Neuronal stem cell (in vitro differentiated cells): ENCODE measurements around the gene GPR156.

Source experiments
- DNase-seq: peaks from one replicate; pipeline ENCODE4 v3.0.0-alpha.2; 2013; ENCODE audit warnings: low spot score
- H2AFZ ChIP-seq: one replicate; pipeline ENCODE4 v1.6.1; 2013; ENCODE audit warnings: mild to moderate bottlenecking, low read length, inconsistent platforms
- H2AK5ac ChIP-seq: 2 replicates; pipeline ENCODE4 v1.6.1; 2013; ENCODE audit warnings: low read depth, mild to moderate bottlenecking, inconsistent platforms, low read length, moderate library complexity, mixed read lengths
- H2BK120ac ChIP-seq: 2 replicates; pipeline ENCODE4 v1.6.1; 2013; ENCODE audit warnings: low read depth, mild to moderate bottlenecking, inconsistent platforms, low read length, moderate library complexity, mixed read lengths
- H2BK12ac ChIP-seq: one replicate; pipeline ENCODE4 v1.6.1; 2013; ENCODE audit warnings: low read length, inconsistent platforms
- H2BK15ac ChIP-seq: 2 replicates; pipeline ENCODE4 v1.6.1; 2013; ENCODE audit warnings: mild to moderate bottlenecking, low read length, inconsistent platforms, mixed read lengths
- H2BK5ac ChIP-seq: one replicate; pipeline ENCODE4 v1.6.1; 2013; ENCODE audit warnings: inconsistent platforms, mild to moderate bottlenecking, low read length, moderate library complexity
- H3K14ac ChIP-seq: one replicate; pipeline ENCODE4 v1.6.1; 2013; ENCODE audit warnings: low read length, inconsistent platforms
- H3K18ac ChIP-seq: 2 replicates; pipeline ENCODE4 v1.6.1; 2013; ENCODE audit warnings: low read length, inconsistent platforms
- H3K23ac ChIP-seq: 2 replicates; pipeline ENCODE4 v1.6.1; 2013; ENCODE audit warnings: low read depth, mild to moderate bottlenecking, mixed read lengths, low read length, inconsistent platforms; ENCODE audit not compliant: poor library complexity
- H3K27ac ChIP-seq: replicated peaks from 3 replicates; pipeline ENCODE4 v1.5.1; 2013; ENCODE audit warnings: low read length, inconsistent platforms
- H3K27me3 ChIP-seq, 3 experiments: 2 replicates each; pipeline ENCODE4 v1.6.1; 2013; ENCODE audit warnings: low read length in 3 of 3, mild to moderate bottlenecking in 2 of 3, inconsistent platforms in 1 of 3, low read depth in 1 of 3, mixed read lengths in 1 of 3, moderate library complexity in 1 of 3; ENCODE audit not compliant: control insufficient read depth in 3 of 3, insufficient read depth in 3 of 3
- H3K36me3 ChIP-seq, 2 donors: replicated peaks in 1 of 2; 2 replicates each; pipeline ENCODE4 v1.6.1; 2013; ENCODE audit warnings: low read length in 2 of 2; ENCODE audit not compliant: control insufficient read depth in 2 of 2, insufficient read depth in 2 of 2
- H3K4ac ChIP-seq: 2 replicates; pipeline ENCODE4 v1.6.1; 2013; ENCODE audit warnings: inconsistent platforms, mild to moderate bottlenecking, low read length, moderate library complexity
- H3K4me1 ChIP-seq, 2 donors: 1 replicate in 1 of 2; 2 replicates in 1 of 2; pipeline ENCODE4 v1.6.1; 2013; ENCODE audit warnings: low read length in 2 of 2, low read depth in 1 of 2; ENCODE audit not compliant: control insufficient read depth in 2 of 2, insufficient read depth in 1 of 2
- H3K4me2 ChIP-seq: one replicate; pipeline ENCODE4 v1.6.1; 2013; ENCODE audit warnings: mild to moderate bottlenecking, low read length, inconsistent platforms; ENCODE audit not compliant: insufficient read depth, poor library complexity, severe bottlenecking
- H3K4me3 ChIP-seq, 2 donors: 2 replicates each; pipeline ENCODE4 v1.5.1; 2013; ENCODE audit warnings: low read length in 2 of 2, mild to moderate bottlenecking in 2 of 2, inconsistent platforms in 1 of 2, moderate library complexity in 1 of 2
- H3K79me1 ChIP-seq: one replicate; pipeline ENCODE4 v1.6.1; 2013; ENCODE audit warnings: low read depth, mild to moderate bottlenecking, inconsistent platforms, low read length, moderate library complexity
- H3K9ac ChIP-seq: one replicate; pipeline ENCODE4 v1.6.1; 2013; ENCODE audit warnings: mild to moderate bottlenecking, low read depth, low read length, inconsistent platforms; ENCODE audit not compliant: poor library complexity
- H3K9me3 ChIP-seq, 2 donors: replicated peaks in 1 of 2; 2 replicates each; pipeline versions ENCODE3 to v1.6.1; 2013; ENCODE audit warnings: low read length in 2 of 2, mild to moderate bottlenecking in 2 of 2, inconsistent platforms in 1 of 2, low read depth in 1 of 2, mixed read lengths in 1 of 2, moderate library complexity in 1 of 2; ENCODE audit not compliant: control insufficient read depth in 2 of 2, insufficient read depth in 1 of 2
- H4K8ac ChIP-seq: one replicate; pipeline ENCODE4 v1.6.1; 2013; ENCODE audit warnings: low read depth, mild to moderate bottlenecking, inconsistent platforms, low read length, moderate library complexity
- H4K91ac ChIP-seq: one replicate; pipeline ENCODE4 v1.6.1; 2013; ENCODE audit warnings: low read length, low read depth, mild to moderate bottlenecking, inconsistent platforms; ENCODE audit not compliant: poor library complexity
- WGBS, 2 donors: extraction: QIAGEN DNeasy Blood & Tissue Kit; methylation state at CpG; one replicate each; pipeline ENCODE4 v1.1.7; 2013; ENCODE audit warnings: missing lambda C conversion rate in 2 of 2, mixed read lengths in 1 of 2; ENCODE audit not compliant: insufficient read length in 2 of 2, insufficient replicate concordance in 1 of 2; ENCODE audit errors: extremely low coverage in 2 of 2; 5-methylcytosine and 5-hydroxymethylcytosine counted together

GPR156 gene

GRCh38 chr3:120143676-120144075 is 141.3 kb downstream of the GPR156 start:
- no peak overlapping the region for H2BK15ac ChIP-seq
- WGBS, 2 donors = no CpG with 5 or more reads among the region's 2 CpGs
- H3K4me1 ChIP-seq = peaks cover 0 to 5% of the 10 kb centered on the region in 2 donors

GRCh38 chr3:120142236-120142635 is 142.8 kb downstream of the GPR156 start:
- H3K27me3 ChIP-seq = no peaks in the 10 kb centered on the region
- H3K9me3 ChIP-seq = no peaks in the 10 kb centered on the region
- H3K4me1 ChIP-seq = peaks cover 0 to 5% of the 10 kb centered on the region in 2 donors
- H3K4me3 ChIP-seq = no peak overlapping the region
- no peak overlapping the region for H3K4me2 ChIP-seq
- no peak overlapping the region for H2AK5ac ChIP-seq
- H2BK12ac ChIP-seq = no peak overlapping the region
- H4K91ac ChIP-seq = no peak overlapping the region
- H2BK15ac ChIP-seq = no peak overlapping the region
- no peak overlapping the region for H2BK5ac ChIP-seq
- DNase-seq = no peak
- no peak overlapping the region for H4K8ac ChIP-seq
- H3K23ac ChIP-seq = no peak overlapping the region
- no peak overlapping the region for H3K14ac ChIP-seq
- no peak overlapping the region for H3K4ac ChIP-seq
- H3K79me1 ChIP-seq = no peaks in the 10 kb centered on the region
- no peak overlapping the region for H3K18ac ChIP-seq
- no peak overlapping the region for H2AFZ ChIP-seq
- WGBS, 2 donors = no CpG with 5 or more reads among the region's 4 CpGs
- no peaks in the 10 kb centered on the region for H3K36me3 ChIP-seq
- no peak overlapping the region for H3K9ac ChIP-seq
- no peak overlapping the region for H2BK120ac ChIP-seq
- no peak overlapping the region for H3K27ac ChIP-seq

More at GRCh38 chr3:120143676-120144075, 141.3 kb downstream of the GPR156 start:
- DNase-seq = no peak
- no peak overlapping the region for H3K18ac ChIP-seq
- H4K91ac ChIP-seq = no peak overlapping the region
- H3K27me3 ChIP-seq = no peaks in the 10 kb centered on the region
- no peak overlapping the region for H2AK5ac ChIP-seq
- no peak overlapping the region for H3K4me3 ChIP-seq
- H2AFZ ChIP-seq = no peak overlapping the region
- H3K9ac ChIP-seq = no peak overlapping the region
- no peaks in the 10 kb centered on the region for H3K36me3 ChIP-seq
- no peaks in the 10 kb centered on the region for H3K79me1 ChIP-seq
- H3K27ac ChIP-seq = no peak overlapping the region
- H2BK12ac ChIP-seq = no peak overlapping the region
- H2BK120ac ChIP-seq = no peak overlapping the region
- H4K8ac ChIP-seq = no peak overlapping the region
- no peak overlapping the region for H3K14ac ChIP-seq
- no peak overlapping the region for H3K4me2 ChIP-seq
- no peaks in the 10 kb centered on the region for H3K9me3 ChIP-seq
- no peak overlapping the region for H2BK5ac ChIP-seq
- H3K4ac ChIP-seq = no peak overlapping the region
- no peak overlapping the region for H3K23ac ChIP-seq

GRCh38 chr3:120140098-120140742 is 144.8 kb downstream of the GPR156 start:
- Histone ChIP-seq H3K9me3 (no peaks in the 10 kb centered on the region), H3K4ac (no peak overlapping the region), H4K8ac (no peak overlapping the region), H3K79me1 (no peaks in the 10 kb centered on the region), H2BK120ac (no peak overlapping the region), H2AFZ (no peak overlapping the region), H3K18ac (no peak overlapping the region), H3K4me3 (no peak overlapping the region), H3K9ac (no peak overlapping the region), H2BK15ac (no peak overlapping the region), H2BK12ac (no peak overlapping the region), H3K36me3 (no peaks in the 10 kb centered on the region), H3K4me1 (peaks cover 0 to 5% of the 10 kb centered on the region in 2 donors), H2BK5ac (no peak overlapping the region), H4K91ac (no peak overlapping the region), H3K27me3 (no peaks in the 10 kb centered on the region), H3K14ac (no peak overlapping the region), H3K27ac (no peak overlapping the region), H2AK5ac (no peak overlapping the region), H3K23ac (no peak overlapping the region), H3K4me2 (no peak overlapping the region)
- WGBS, 2 donors = no CpG with 5 or more reads among the region's 52 CpGs
- DNase-seq = no peak

- no peak for DNase-seq
- no peak overlapping the region for H4K91ac ChIP-seq
- H3K18ac ChIP-seq = no peak overlapping the region
- H3K4ac ChIP-seq = no peak overlapping the region
- H3K36me3 ChIP-seq = no peaks in the 10 kb centered on the region
- H3K23ac ChIP-seq = no peak overlapping the region
- H2BK12ac ChIP-seq = no peak overlapping the region
- no CpG with 5 or more reads among the region's 4 CpGs for WGBS, 2 donors
- H3K27me3 ChIP-seq = no peaks in the 10 kb centered on the region
- no peak overlapping the region for H3K4me3 ChIP-seq
- H3K9ac ChIP-seq = no peak overlapping the region
- H2BK5ac ChIP-seq = no peak overlapping the region
- no peak overlapping the region for H2AK5ac ChIP-seq
- no peak overlapping the region for H2BK15ac ChIP-seq
- no peaks in the 10 kb centered on the region for H3K9me3 ChIP-seq
- peaks cover 0 to under 1% of the 10 kb centered on the region in 2 donors for H3K4me1 ChIP-seq
- H3K14ac ChIP-seq = no peak overlapping the region
- H3K79me1 ChIP-seq = no peaks in the 10 kb centered on the region
- H4K8ac ChIP-seq = no peak overlapping the region
- no peak overlapping the region for H2AFZ ChIP-seq
- no peak overlapping the region for H3K4me2 ChIP-seq
- no peak overlapping the region for H2BK120ac ChIP-seq
- H3K27ac ChIP-seq = no peak overlapping the region
Observed at GRCh38 chr3:120139140-120139539, 145.9 kb downstream of the GPR156 start.
